DND-41 (cell line): ENCODE data around the gene ZNF175.

Source experiments
- ATAC-seq: fragments of 200-7000 bp; cut with Tn5 transposase; 3 replicates; pipeline ENCODE4 v1.9.1; 2021; ENCODE audit warnings: low read depth; ENCODE audit not compliant: insufficient read depth
- DNase-seq: peaks from one replicate; pipeline ENCODE4 v3.0.0-alpha.2; 2020
- H2AFZ ChIP-seq: 2 replicates; pipeline ENCODE4 v1.6.0; 2012; ENCODE audit warnings: low read depth, low read length
- H3K27ac ChIP-seq: 2 replicates; pipeline ENCODE4 v1.5.1; 2012; ENCODE audit warnings: low read length, inconsistent platforms
- H3K27me3 ChIP-seq: fragments of 200-600 bp; sonication (generic); 2 replicates; pipeline ENCODE4 v1.6.0; 2012; ENCODE audit warnings: low read length, mild to moderate bottlenecking, inconsistent platforms; ENCODE audit not compliant: insufficient read depth, poor library complexity
- H3K36me3 ChIP-seq: 2 replicates; pipeline ENCODE4 v1.5.1; 2012; ENCODE audit warnings: low read length, inconsistent platforms; ENCODE audit not compliant: insufficient read depth
- H3K4me1 ChIP-seq: 2 replicates; pipeline ENCODE4 v1.5.1; 2012; ENCODE audit warnings: mild to moderate bottlenecking, low read length; ENCODE audit not compliant: insufficient read depth
- H3K4me2 ChIP-seq: 2 replicates; pipeline ENCODE4 v1.6.0; 2012; ENCODE audit warnings: mild to moderate bottlenecking, moderate library complexity, low read length, inconsistent platforms; ENCODE audit not compliant: insufficient read depth
- H3K4me3 ChIP-seq, 2 experiments: fragments of 200-600 bp in 1 of 2; shearing (Covaris generic) in 1 of 2; 2 replicates each; pipeline ENCODE4 v1.5.1; 2012 to 2016; ENCODE audit warnings: inconsistent platforms in 2 of 2, low read length in 2 of 2, mild to moderate bottlenecking in 2 of 2, low read depth in 1 of 2, moderate library complexity in 1 of 2
- H3K79me2 ChIP-seq: 2 replicates; pipeline ENCODE4 v1.6.0; 2012; ENCODE audit warnings: low read length, inconsistent platforms; ENCODE audit not compliant: insufficient read depth
- H3K9ac ChIP-seq: 2 replicates; pipeline ENCODE4 v1.6.0; 2012; ENCODE audit warnings: low read depth, mild to moderate bottlenecking, inconsistent platforms, low read length, moderate library complexity
- H3K9me3 ChIP-seq: 2 replicates; pipeline ENCODE4 v1.5.1; 2012; ENCODE audit warnings: low read length, moderate library complexity, mild to moderate bottlenecking, inconsistent platforms; ENCODE audit not compliant: insufficient read depth, severe bottlenecking
- H4K20me1 ChIP-seq: 2 replicates; pipeline ENCODE4 v1.6.0; 2012; ENCODE audit warnings: low read length; ENCODE audit not compliant: insufficient read depth
- CTCF ChIP-seq: IDR thresholded peaks from 2 replicates; pipeline ENCODE4 v1.5.1; 2012; ENCODE audit warnings: borderline replicate concordance, low read length, moderate library complexity, mild to moderate bottlenecking; ENCODE audit not compliant: poor library complexity, severe bottlenecking; ENCODE audit errors: extremely low read depth
- EZH2 ChIP-seq: IDR thresholded peaks from 3 replicates; pipeline ENCODE4 v1.6.1; 2012; ENCODE audit warnings: borderline replicate concordance, low read depth, mild to moderate bottlenecking, moderate library complexity, low read length, inconsistent platforms; ENCODE audit not compliant: severe bottlenecking

ZNF175 gene

GRCh38 chr19:51632126-51632525, 61.0 kb downstream of the ZNF175 start:
- Histone ChIP-seq H3K4me2 (no peak overlapping the region), H3K9ac (no peak overlapping the region), H2AFZ (no peak overlapping the region), H3K9me3 (no peaks in the 10 kb centered on the region), H4K20me1 (no peaks in the 10 kb centered on the region), H3K79me2 (no peaks in the 10 kb centered on the region), H3K4me3 (no peak overlapping the region), H3K36me3 (no peaks in the 10 kb centered on the region), H3K4me1 (no peaks in the 10 kb centered on the region), H3K27ac (no peak overlapping the region), H3K27me3 (peaks cover 5% of the 10 kb centered on the region)
- no peak for TF ChIP-seq EZH2
- TF ChIP-seq CTCF = no peak
- ATAC-seq (no peak), DNase-seq (no peak)

- Histone ChIP-seq H3K9ac (no peak overlapping the region), H3K4me1 (no peaks in the 10 kb centered on the region), H2AFZ (no peak overlapping the region), H3K9me3 (no peaks in the 10 kb centered on the region), H3K4me2 (no peak overlapping the region), H4K20me1 (no peaks in the 10 kb centered on the region), H3K36me3 (no peaks in the 10 kb centered on the region), H3K79me2 (no peaks in the 10 kb centered on the region), H3K27ac (no peak overlapping the region), H3K4me3 (no peak overlapping the region), H3K27me3 (no peaks in the 10 kb centered on the region)
- TF ChIP-seq CTCF (peak; percentile 69), EZH2 (no peak)
- DNase-seq (no peak), ATAC-seq (no peak)
These were observed 66.4 kb downstream of the ZNF175 start for GRCh38 chr19:51637362-51637978.

- H2AFZ ChIP-seq = no peak overlapping the region
- H3K4me3 ChIP-seq = no peak overlapping the region
- no peak for ATAC-seq
- no peak for DNase-seq
- no peaks in the 10 kb centered on the region for H3K9me3 ChIP-seq
- H3K9ac ChIP-seq = no peak overlapping the region
- no peaks in the 10 kb centered on the region for H3K79me2 ChIP-seq
- H3K27me3 ChIP-seq = no peaks in the 10 kb centered on the region
- no peaks in the 10 kb centered on the region for H4K20me1 ChIP-seq
- no peaks in the 10 kb centered on the region for H3K4me1 ChIP-seq
- no peaks in the 10 kb centered on the region for H3K36me3 ChIP-seq
- H3K27ac ChIP-seq = no peak overlapping the region
- no peak overlapping the region for H3K4me2 ChIP-seq
- no peak for TF ChIP-seq EZH2
- TF ChIP-seq CTCF = no peak
These were observed 68.8 kb downstream of the ZNF175 start for GRCh38 chr19:51639916-51640315.

GRCh38 chr19:51640386-51640785, 69.3 kb downstream of the ZNF175 start:
- Histone ChIP-seq H3K27me3 (no peaks in the 10 kb centered on the region), H4K20me1 (no peaks in the 10 kb centered on the region), H3K4me2 (no peak overlapping the region), H3K9me3 (no peaks in the 10 kb centered on the region), H3K79me2 (no peaks in the 10 kb centered on the region), H3K4me3 (no peak overlapping the region), H3K36me3 (no peaks in the 10 kb centered on the region), H3K4me1 (no peaks in the 10 kb centered on the region), H3K27ac (no peak overlapping the region), H2AFZ (no peak overlapping the region), H3K9ac (no peak overlapping the region)
- ATAC-seq (no peak), DNase-seq (no peak)
- no peak for TF ChIP-seq EZH2
- TF ChIP-seq CTCF = no peak
